SJSA1 (cell line): ENCODE results near the gene KIFC3. TPM values are rescaled to one million over a fixed set of nuclear protein-coding genes. Genes with fewer than 3 reads are reported as not detected.
"Not testable (repeated sequence)": the region's sequence is repeated elsewhere in the genome, so short reads cannot be mapped to it uniquely, and the experiment has no call there.

Source experiments
- DNase-seq, 2 experiments: peaks; one replicate each; pipeline ENCODE4 v3.0.0-alpha.2; 2015 to 2020; ENCODE audit warnings: low spot score in 2 of 2, low read depth in 1 of 2
- H3K27ac ChIP-seq: fragments of 250-450 bp; sonication (Bioruptor Pico); 2 replicates; pipeline ENCODE4 v1.5.1; 2020; ENCODE audit warnings: mild to moderate bottlenecking, moderate library complexity
- H3K27me3 ChIP-seq: fragments of 250-450 bp; sonication (Bioruptor Pico); replicated peaks from 2 replicates; pipeline ENCODE4 v1.5.1; 2020; ENCODE audit warnings: mild to moderate bottlenecking, moderate library complexity
- H3K36me3 ChIP-seq: fragments of 250-450 bp; sonication (Bioruptor Pico); 2 replicates; pipeline ENCODE4 v1.5.1; 2020; ENCODE audit warnings: mild to moderate bottlenecking
- H3K4me1 ChIP-seq: fragments of 250-450 bp; sonication (Bioruptor Pico); replicated peaks from 2 replicates; pipeline ENCODE4 v1.6.1; 2021; ENCODE audit warnings: mild to moderate bottlenecking
- H3K4me3 ChIP-seq: fragments of 250-450 bp; sonication (Bioruptor Pico); 2 replicates; pipeline ENCODE4 v1.5.1; 2020; ENCODE audit warnings: mild to moderate bottlenecking
- H3K9me3 ChIP-seq: fragments of 250-450 bp; sonication (Bioruptor Pico); replicated peaks from 2 replicates; pipeline ENCODE4 v1.5.1; 2020; ENCODE audit warnings: mild to moderate bottlenecking
- total RNA-seq: library from RNA; depleted of rRNA; stranded (reverse); fragments of >200 nt; shearing (Covaris generic); gene quantifications from 2 replicates; pipeline ENCODE4 v1.2.3, GENCODE V29; 2014

KIFC3 gene
- total RNA-seq, 1 experiment from 2014 or later, result 132 TPM

DNA sequence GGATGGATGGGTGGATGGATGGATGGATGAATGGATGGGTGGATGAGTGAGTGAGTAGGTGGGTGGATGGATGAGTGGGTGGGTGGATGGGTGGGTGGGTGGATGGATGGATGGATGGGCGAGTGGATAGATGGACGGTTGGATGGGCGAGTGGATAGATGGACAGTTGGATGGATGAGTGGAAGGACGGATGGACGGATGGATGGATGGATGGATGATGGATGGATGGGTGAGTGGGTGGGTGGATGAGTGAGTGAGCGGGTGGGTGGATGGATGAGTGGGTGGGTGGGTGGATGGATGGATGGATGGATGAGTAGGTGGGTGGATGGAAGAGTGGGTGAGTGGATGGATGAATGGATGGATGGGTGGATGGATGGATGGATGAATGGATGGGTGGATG is 72.4 kb downstream of the KIFC3 start:
- not testable (repeated sequence) for H3K36me3 ChIP-seq, H3K27ac ChIP-seq, H3K4me3 ChIP-seq, H3K4me1 ChIP-seq, DNase-seq, H3K9me3 ChIP-seq, H3K27me3 ChIP-seq

DNA sequence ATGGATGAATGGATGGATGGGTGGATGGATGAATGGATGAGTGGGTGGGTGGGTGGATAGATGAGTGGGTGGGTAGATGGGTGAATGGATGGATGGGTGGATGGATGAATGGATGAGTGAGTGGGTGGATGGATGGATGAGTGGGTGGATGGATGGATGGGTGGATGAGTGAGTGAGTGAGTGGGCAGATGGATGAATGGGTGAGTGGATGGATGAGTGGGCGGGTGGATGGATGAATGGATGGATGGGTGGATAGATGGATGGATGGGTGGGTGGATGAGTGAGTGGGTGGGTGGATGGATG is 73.2 kb downstream of the KIFC3 start:
- H3K4me1 ChIP-seq, result no peaks in the 10 kb centered on the region
- H3K4me3 ChIP-seq, result no peak overlapping the region
- H3K36me3 ChIP-seq, result no peaks in the 10 kb centered on the region
- DNase-seq, result no peak
- H3K27ac ChIP-seq, result no peak overlapping the region
- no peaks in the 10 kb centered on the region; the same call in 1 of the 2 replicates for H3K9me3 ChIP-seq
- H3K27me3 ChIP-seq, result no peaks in the 10 kb centered on the region

DNA sequence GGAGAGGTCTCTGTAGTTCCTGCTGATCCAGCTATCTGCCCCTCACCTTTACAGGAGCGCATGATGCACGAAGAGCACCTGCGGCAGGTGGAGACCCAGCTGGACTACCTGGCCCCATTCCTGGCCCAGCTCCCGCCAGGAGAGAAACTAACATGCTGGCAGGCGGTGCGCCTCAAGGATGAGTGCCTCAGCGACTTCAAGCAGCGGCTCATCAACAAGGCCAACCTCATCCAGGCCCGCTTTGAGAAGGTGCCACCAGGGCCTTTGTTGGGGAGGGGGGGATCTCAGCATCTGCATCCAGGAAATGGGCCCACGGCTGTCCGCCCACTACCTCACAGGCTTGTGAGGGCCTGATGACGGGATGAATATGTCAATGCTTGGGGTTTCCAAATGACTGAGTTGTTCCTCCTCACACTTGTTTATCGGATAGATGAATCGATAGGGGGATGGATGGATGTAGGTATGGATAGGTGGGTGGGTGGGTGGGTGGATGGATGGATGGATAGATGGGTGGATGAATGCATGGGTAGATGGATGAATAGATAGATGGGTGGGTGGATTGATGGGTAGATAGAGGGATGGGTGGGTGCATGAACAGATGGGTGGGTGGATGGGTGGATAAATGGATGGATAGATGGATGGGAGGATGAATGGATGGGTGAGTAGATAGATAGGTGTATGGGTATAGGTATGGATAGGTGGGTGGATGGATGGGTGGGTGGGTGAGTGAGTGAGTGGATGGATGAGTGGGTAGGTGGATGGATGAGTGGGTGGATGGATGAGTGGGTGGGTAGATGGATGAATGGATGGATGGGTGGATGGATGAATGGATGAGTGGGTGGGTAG is 73.7 kb downstream of the KIFC3 start:
- Histone ChIP-seq H3K9me3 (no peaks in the 10 kb centered on the region; the same call in 1 of the 2 replicates), H3K27ac (no peak overlapping the region), H3K27me3 (no peaks in the 10 kb centered on the region), H3K4me3 (no peak overlapping the region), H3K4me1 (no peaks in the 10 kb centered on the region), H3K36me3 (no peaks in the 10 kb centered on the region)
- no peak for DNase-seq

DNA sequence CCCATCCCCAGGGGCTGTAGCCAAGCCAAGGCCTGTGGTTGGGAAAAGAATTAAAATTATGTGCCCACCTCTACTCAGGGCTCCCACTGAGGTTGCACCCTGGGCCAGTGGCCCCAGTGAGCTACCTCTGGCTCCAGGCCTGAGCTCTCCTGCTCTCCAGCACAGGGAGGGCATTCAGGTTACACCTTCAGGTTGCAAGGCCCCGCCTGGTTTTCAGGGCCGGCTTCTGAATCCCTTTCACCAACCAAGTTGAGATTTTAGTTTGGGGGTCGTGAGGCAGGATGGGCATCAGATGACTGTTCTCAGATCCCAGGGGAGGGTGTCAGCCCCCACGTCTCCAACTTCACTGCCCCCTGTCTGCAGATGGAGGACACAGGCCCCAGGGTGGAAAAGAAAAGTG is 74.7 kb downstream of the KIFC3 start:
- H3K27ac ChIP-seq, result no peak overlapping the region
- no peaks in the 10 kb centered on the region for H3K27me3 ChIP-seq
- no peak for DNase-seq
- H3K4me1 ChIP-seq, result no peaks in the 10 kb centered on the region
- H3K9me3 ChIP-seq, result no peaks in the 10 kb centered on the region
- no peak overlapping the region for H3K4me3 ChIP-seq
- no peaks in the 10 kb centered on the region for H3K36me3 ChIP-seq

DNA sequence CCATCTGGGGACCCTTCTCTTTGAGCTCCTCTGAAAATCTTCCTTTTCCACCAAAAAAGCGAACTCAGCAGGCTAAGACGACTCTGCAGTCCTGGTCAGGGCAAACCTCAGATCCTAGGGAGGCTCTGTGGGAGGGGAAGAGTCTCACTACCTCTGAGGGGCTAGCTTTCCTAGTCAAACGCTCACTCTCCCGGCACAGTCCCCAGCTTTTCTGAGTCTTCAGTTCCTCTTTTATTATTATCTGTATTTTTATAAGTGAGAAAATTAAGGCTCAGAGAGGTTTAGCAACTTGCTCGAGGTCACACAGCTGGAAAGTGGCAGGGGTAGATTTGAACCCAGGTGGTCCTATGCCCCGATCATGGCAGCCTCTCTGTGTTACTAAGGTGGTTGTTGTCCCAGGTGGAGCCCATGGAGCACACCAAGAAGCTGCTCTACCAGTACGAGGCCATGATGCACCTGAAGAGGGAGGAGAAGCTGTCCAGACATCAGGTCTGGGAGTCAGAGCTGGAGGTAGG is 75.8 kb downstream of the KIFC3 start:
- H3K4me3 ChIP-seq, result no peak overlapping the region
- no peaks in the 10 kb centered on the region for H3K36me3 ChIP-seq
- no peak for DNase-seq

DNA sequence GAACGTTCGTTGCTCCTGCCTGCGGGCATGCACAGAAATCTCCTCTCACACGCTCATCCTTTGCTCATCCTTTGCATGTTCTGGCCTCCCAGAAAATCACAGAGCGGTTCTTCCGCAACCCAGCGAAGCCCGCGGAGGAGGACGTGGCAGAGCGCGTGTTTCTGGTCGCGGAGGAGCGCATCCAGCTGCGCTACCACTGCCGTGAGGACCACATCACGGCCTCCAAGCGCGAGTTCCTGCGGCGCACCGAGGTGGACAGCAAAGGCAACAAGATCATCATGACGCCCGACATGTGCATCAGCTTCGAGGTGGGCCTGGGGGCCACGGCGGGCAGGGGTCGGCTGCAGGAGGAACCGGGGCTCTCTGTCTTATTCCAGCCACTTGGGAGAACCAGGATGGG is 76.3 kb downstream of the KIFC3 start:
- Histone ChIP-seq H3K4me1 (no peaks in the 10 kb centered on the region), H3K9me3 (no peaks in the 10 kb centered on the region), H3K4me3 (no peak overlapping the region), H3K27ac (no peak overlapping the region), H3K27me3 (no peaks in the 10 kb centered on the region), H3K36me3 (no peaks in the 10 kb centered on the region)
- no peak for DNase-seq

More for the DNA sequence above, 75.8 kb downstream of the KIFC3 start:
- H3K9me3 ChIP-seq, result no peaks in the 10 kb centered on the region
- no peak overlapping the region for H3K27ac ChIP-seq
- H3K27me3 ChIP-seq, result no peaks in the 10 kb centered on the region
- no peaks in the 10 kb centered on the region for H3K4me1 ChIP-seq

DNA sequence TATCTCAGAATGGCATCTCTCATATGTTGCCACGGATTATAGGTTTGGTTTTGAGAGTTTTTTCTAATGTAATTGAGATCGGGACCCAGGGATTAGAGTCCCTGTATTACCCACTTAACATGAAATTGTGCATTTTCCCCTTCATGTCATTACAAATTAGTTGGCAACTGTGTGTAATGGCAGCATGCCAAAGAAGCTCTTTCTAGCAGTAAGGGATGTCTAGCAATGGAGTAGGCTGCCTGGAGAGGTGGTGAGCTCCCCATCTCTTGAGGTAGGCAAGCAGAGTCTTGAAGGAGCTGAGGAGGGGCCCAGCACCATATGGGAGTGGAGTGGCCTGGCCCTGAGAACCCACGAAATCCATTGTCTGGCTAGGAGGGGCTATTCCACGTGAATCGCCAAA is 76.7 kb downstream of the KIFC3 start:
- DNase-seq, result no peak
- no peak overlapping the region for H3K4me3 ChIP-seq
- H3K9me3 ChIP-seq, result no peaks in the 10 kb centered on the region
- no peaks in the 10 kb centered on the region for H3K36me3 ChIP-seq
- no peak overlapping the region for H3K27ac ChIP-seq
- no peaks in the 10 kb centered on the region for H3K4me1 ChIP-seq
- H3K27me3 ChIP-seq, result no peaks in the 10 kb centered on the region

DNA sequence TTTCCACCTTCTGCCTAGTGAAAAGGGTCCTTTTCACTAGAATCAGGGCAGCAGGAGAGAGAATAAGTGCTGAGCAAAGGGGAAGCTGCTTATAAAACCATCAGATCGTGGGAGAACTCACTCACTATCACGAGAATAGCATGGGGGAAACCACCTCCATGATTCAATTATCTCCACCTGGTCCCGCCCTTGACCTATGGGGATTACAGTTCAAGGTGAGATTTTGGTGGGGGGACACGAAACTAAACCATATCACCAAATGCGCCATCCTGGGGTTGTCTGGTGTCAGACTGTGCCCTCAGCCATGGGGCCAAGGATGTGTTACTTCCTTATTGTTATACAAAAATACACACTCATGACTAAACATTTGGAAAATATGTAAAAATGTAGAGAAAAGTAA is 77.1 kb downstream of the KIFC3 start:
- Histone ChIP-seq H3K4me1 (no peaks in the 10 kb centered on the region), H3K27ac (no peak overlapping the region), H3K27me3 (no peaks in the 10 kb centered on the region), H3K9me3 (no peaks in the 10 kb centered on the region), H3K4me3 (no peak overlapping the region), H3K36me3 (no peaks in the 10 kb centered on the region)
- DNase-seq, result no peak

DNA sequence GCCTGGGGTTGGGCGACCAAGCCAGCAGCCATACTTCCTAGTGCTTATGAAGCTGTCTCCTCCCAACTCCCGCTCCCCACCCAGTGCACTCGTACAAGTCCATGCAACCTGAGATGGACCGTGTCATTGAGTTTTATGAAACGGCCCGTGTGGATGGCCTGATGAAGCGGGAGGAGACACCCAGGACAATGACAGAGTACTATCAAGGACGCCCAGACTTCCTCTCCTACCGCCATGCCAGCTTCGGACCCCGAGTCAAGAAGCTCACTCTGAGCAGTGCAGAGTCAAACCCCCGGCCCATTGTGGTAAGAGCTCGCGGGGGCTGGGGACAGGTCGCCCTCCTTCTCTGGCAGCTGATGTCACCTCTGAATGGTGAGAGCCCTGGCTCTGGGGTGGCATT is 77.8 kb downstream of the KIFC3 start:
- no peak for DNase-seq

DNA sequence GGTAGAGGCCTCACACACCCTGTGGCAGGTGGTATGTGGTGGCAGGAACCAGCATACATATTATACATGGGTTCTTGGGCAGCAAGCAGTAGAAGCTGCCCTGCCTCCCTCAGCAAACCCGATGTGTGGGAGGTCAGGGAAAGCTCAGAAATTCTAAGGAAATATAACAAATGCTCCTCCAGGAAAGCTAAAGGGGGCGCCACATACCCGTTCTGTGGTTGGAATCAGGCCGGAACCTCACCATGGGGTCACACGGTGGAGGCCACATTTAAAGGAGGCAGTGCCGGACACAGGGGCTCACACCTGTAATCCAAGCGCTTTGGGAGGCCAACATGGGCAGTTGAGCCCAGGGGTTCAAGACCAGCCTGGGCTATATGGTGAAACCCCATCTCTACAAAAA is 79.1 kb downstream of the KIFC3 start:
- H3K9me3 ChIP-seq, result no peaks in the 10 kb centered on the region
- no peak overlapping the region for H3K27ac ChIP-seq
- H3K36me3 ChIP-seq, result no peaks in the 10 kb centered on the region
- H3K4me3 ChIP-seq, result no peak overlapping the region
- H3K27me3 ChIP-seq, result no peaks in the 10 kb centered on the region
- no peaks in the 10 kb centered on the region for H3K4me1 ChIP-seq
- no peak for DNase-seq

More for the DNA sequence above, 77.8 kb downstream of the KIFC3 start:
- Histone ChIP-seq H3K27me3 (no peaks in the 10 kb centered on the region), H3K4me1 (no peaks in the 10 kb centered on the region), H3K36me3 (no peaks in the 10 kb centered on the region), H3K9me3 (no peaks in the 10 kb centered on the region), H3K4me3 (no peak overlapping the region), H3K27ac (no peak overlapping the region)

DNA sequence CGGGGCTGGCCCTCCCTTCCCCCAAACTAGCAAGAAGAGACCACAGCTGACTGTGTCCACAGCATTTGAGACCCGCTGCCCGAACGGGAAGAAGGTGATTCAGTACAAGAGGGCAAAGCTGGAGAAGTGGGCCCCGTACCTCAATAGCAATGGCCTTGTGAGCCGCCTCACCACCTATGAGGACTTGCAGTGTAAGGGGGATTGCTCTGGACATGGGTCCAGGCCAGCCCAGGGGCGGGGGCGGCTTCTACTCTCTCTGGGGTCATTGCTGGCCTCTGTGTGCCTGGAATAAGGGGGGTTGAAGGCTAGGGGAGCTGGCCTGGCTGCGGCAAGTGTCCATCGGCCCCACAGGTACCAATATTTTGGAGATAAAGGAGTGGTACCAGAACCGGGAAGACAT is 79.6 kb downstream of the KIFC3 start:
- DNase-seq, result no peak
- no peak overlapping the region for H3K27ac ChIP-seq

DNA sequence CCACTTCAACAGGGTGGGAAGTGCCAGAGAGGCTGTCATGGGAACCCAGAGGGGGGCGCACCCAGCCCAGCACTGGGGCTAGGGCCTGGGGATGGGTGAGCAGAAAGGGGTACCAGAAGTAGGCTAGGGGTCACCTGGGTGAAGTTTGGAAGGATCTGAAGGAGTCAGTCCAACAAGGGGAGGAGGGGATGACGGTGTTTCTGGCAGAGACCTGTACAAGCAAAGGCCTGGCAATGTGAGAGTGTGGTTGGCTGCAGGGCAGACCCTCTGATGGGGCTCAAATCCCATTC is 80.1 kb downstream of the KIFC3 start:
- DNase-seq, result no peak
- H3K36me3 ChIP-seq, result no peaks in the 10 kb centered on the region
- H3K27ac ChIP-seq, result no peak overlapping the region
- no peaks in the 10 kb centered on the region for H3K9me3 ChIP-seq
- no peaks in the 10 kb centered on the region for H3K27me3 ChIP-seq
- H3K4me3 ChIP-seq, result no peak overlapping the region
- H3K4me1 ChIP-seq, result no peaks in the 10 kb centered on the region

More for the DNA sequence above, 79.6 kb downstream of the KIFC3 start:
- Histone ChIP-seq H3K27me3 (no peaks in the 10 kb centered on the region), H3K4me3 (no peak overlapping the region), H3K4me1 (no peaks in the 10 kb centered on the region), H3K9me3 (no peaks in the 10 kb centered on the region), H3K36me3 (no peaks in the 10 kb centered on the region)

DNA sequence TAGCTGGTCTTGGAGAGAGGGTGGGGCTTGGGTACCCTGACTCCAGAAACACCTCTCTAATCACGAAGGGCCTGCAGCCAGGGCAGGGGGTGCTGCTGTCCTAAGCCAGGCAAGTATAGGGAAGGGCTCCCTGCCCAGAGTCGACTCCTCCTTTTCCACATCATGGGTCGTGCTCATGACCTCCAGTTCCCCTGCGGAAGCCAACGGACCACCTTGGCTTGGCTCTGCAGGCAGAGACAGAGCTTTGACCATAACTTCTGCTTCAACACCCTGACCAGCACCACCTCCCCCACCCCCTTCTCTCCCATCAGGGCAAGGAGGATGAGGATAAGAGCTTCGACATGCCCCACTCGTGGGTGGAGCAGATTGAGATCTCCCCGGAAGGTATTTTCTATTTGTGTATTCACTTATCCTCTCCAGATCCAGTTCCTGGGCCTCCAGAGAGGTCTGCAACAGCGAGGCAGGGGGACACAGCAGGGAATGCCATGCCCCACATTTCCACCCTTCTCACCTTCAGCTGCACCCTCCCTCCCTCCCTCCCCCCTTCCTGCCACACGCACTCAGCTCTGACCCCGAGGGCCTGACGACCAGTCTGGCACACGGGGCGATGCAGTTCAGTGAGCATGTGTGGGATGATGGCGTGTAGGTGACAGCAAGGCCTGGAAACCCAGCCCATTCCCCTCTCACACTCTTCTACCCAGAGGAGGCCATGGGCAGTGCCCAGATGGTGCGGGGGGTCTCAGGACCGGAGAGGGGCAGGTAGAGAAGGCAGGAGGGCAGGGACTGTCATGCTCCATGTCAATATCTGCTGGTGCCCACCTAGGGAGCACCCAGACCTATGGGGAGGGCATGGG is 80.7 kb downstream of the KIFC3 start:
- H3K27ac ChIP-seq, result no peak overlapping the region
- no peaks in the 10 kb centered on the region for H3K27me3 ChIP-seq
- DNase-seq, result no peak
- H3K9me3 ChIP-seq, result no peaks in the 10 kb centered on the region
- H3K36me3 ChIP-seq, result no peaks in the 10 kb centered on the region
- H3K4me3 ChIP-seq, result no peak overlapping the region
- no peaks in the 10 kb centered on the region for H3K4me1 ChIP-seq

DNA sequence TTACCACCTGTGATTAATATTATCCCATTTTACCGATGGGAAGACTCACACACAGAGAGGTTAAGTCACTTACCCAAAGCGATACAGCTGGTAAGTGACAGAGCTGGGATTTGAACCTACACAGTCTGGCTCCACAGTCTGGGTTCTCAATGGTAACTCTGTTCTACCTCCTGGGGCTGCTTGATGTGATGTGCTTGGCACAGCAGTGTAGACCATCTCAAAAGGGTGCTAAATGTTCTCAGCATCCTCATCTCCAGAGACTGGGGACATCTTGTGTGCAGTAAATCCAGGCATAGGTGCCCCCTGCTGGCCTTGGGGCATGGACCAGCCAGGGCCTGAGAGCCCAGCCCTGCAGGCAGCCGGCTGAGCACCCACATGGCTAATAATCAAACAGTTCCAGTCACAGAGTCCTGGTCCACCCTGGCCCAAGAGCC is 82.1 kb downstream of the KIFC3 start:
- no peak overlapping the region for H3K27ac ChIP-seq
- H3K36me3 ChIP-seq, result no peaks in the 10 kb centered on the region
- H3K27me3 ChIP-seq, result peaks cover 6% of the 10 kb centered on the region; the same call in 1 of the 2 replicates
- peak in 1 of 2 experiments; percentile 18 for DNase-seq
- no peaks in the 10 kb centered on the region for H3K4me1 ChIP-seq
- H3K4me3 ChIP-seq, result no peak overlapping the region
- no peaks in the 10 kb centered on the region for H3K9me3 ChIP-seq
